WERI-Rb-1 (cell line): ENCODE data around the gene ACP3.
A peak's percentile ranks its signal among the peaks of the same experiment; 100 is the strongest.

Experiments
- DNase-seq: peaks from one replicate; pipeline ENCODE4 v3.0.0-alpha.2; 2020
- H3K27ac ChIP-seq: fragments of 250-450 bp; sonication (Bioruptor Pico); 2 replicates; pipeline ENCODE4 v1.5.1; 2020; ENCODE audit warnings: mild to moderate bottlenecking, moderate library complexity
- H3K27me3 ChIP-seq: fragments of 250-450 bp; sonication (Bioruptor Pico); 2 replicates; pipeline ENCODE4 v1.5.1; 2021; ENCODE audit warnings: mild to moderate bottlenecking, low read depth, moderate library complexity; ENCODE audit not compliant: insufficient read depth, severe bottlenecking
- H3K36me3 ChIP-seq: fragments of 250-450 bp; sonication (Bioruptor Pico); 2 replicates; pipeline ENCODE4 v1.5.1; 2020; ENCODE audit warnings: mild to moderate bottlenecking, moderate library complexity
- H3K4me3 ChIP-seq: 2 replicates; pipeline ENCODE4 v1.5.1; 2011; ENCODE audit warnings: low read depth, mild to moderate bottlenecking, control low read depth, low read length
- H3K9me3 ChIP-seq: fragments of 250-450 bp; sonication (Bioruptor Pico); 2 replicates; pipeline ENCODE4 v1.5.1; 2021; ENCODE audit warnings: mild to moderate bottlenecking, moderate library complexity; ENCODE audit not compliant: severe bottlenecking
- CTCF ChIP-seq: IDR thresholded peaks from 2 replicates; pipeline ENCODE4 v1.5.1; 2011; ENCODE audit warnings: low read depth, mild to moderate bottlenecking, control low read depth, inconsistent platforms, low read length

The ACP3 gene

GRCh38 chr3:132317229-132317948 lies at the start of gene ACP3:
TSS of gene ACP3 (plus strand) at chr3:132317407. CDS start at chr3:132317457, 50 bp downstream.
- no peak for TF ChIP-seq CTCF
- H3K9me3 ChIP-seq = no peaks in the 10 kb centered on the region
- H3K27ac ChIP-seq = no peak within 1 kb of the TSS
- H3K27me3 ChIP-seq = no peaks in the 10 kb centered on the region
- no peak for DNase-seq
- no peak within 1 kb of the TSS for H3K4me3 ChIP-seq
- H3K36me3 ChIP-seq = no peaks in the 10 kb centered on the region

- peak; percentile 8 for DNase-seq
- Histone ChIP-seq H3K36me3 (no peaks in the 10 kb centered on the region), H3K27ac (no peak overlapping the region), H3K9me3 (no peaks in the 10 kb centered on the region), H3K27me3 (no peaks in the 10 kb centered on the region), H3K4me3 (no peak overlapping the region)
- peak; percentile 43; the same call in 1 of the 2 replicates for TF ChIP-seq CTCF
Observed at GRCh38 chr3:132268956-132269355, 48.3 kb upstream of the ACP3 start.

GRCh38 chr3:132273036-132273435 lies 44.2 kb upstream of the ACP3 start:
- Histone ChIP-seq H3K27ac (no peak overlapping the region), H3K36me3 (no peaks in the 10 kb centered on the region), H3K27me3 (no peaks in the 10 kb centered on the region), H3K4me3 (no peak overlapping the region), H3K9me3 (peaks cover 4% of the 10 kb centered on the region)
- DNase-seq = no peak
- no peak for TF ChIP-seq CTCF

GRCh38 chr3:132276228-132276906 lies 40.8 kb upstream of the ACP3 start:
- no peak for TF ChIP-seq CTCF
- Histone ChIP-seq H3K4me3 (no peak overlapping the region), H3K9me3 (peaks cover 4% of the 10 kb centered on the region), H3K36me3 (no peaks in the 10 kb centered on the region), H3K27me3 (no peaks in the 10 kb centered on the region), H3K27ac (no peak overlapping the region)
- no peak for DNase-seq

GRCh38 chr3:132279030-132279429 lies 38.2 kb upstream of the ACP3 start:
- H3K27ac ChIP-seq = no peak overlapping the region
- no peak for DNase-seq
- no peaks in the 10 kb centered on the region for H3K36me3 ChIP-seq
- TF ChIP-seq CTCF = no peak
- H3K27me3 ChIP-seq = no peaks in the 10 kb centered on the region
- H3K4me3 ChIP-seq = no peak overlapping the region
- peaks cover 4% of the 10 kb centered on the region for H3K9me3 ChIP-seq

- Histone ChIP-seq H3K27ac (no peak overlapping the region), H3K4me3 (no peak overlapping the region), H3K9me3 (no peaks in the 10 kb centered on the region), H3K27me3 (no peaks in the 10 kb centered on the region), H3K36me3 (no peaks in the 10 kb centered on the region)
- TF ChIP-seq CTCF = no peak
- DNase-seq = no peak
Observed at GRCh38 chr3:132283440-132283839, 33.8 kb upstream of the ACP3 start.
